GM12873 (cell line): ENCODE results near the gene PFDN2.

Experiments used
- TF ChIP-seq, protein P1 (sequence below): IDR thresholded peaks from 2 replicates; pipeline ENCODE4 v1.5.1; 2012; ENCODE audit warnings: low read depth, mild to moderate bottlenecking, moderate library complexity, low read length, control low read depth; ENCODE audit not compliant: insufficient read depth; ENCODE audit errors: missing control alignments

Gene PFDN2

GRCh38 chr1:161096015-161096414 is 21.8 kb downstream of the PFDN2 start:
- TF ChIP-seq, protein P1, sequence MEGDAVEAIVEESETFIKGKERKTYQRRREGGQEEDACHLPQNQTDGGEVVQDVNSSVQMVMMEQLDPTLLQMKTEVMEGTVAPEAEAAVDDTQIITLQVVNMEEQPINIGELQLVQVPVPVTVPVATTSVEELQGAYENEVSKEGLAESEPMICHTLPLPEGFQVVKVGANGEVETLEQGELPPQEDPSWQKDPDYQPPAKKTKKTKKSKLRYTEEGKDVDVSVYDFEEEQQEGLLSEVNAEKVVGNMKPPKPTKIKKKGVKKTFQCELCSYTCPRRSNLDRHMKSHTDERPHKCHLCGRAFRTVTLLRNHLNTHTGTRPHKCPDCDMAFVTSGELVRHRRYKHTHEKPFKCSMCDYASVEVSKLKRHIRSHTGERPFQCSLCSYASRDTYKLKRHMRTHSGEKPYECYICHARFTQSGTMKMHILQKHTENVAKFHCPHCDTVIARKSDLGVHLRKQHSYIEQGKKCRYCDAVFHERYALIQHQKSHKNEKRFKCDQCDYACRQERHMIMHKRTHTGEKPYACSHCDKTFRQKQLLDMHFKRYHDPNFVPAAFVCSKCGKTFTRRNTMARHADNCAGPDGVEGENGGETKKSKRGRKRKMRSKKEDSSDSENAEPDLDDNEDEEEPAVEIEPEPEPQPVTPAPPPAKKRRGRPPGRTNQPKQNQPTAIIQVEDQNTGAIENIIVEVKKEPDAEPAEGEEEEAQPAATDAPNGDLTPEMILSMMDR: no peak

DNA sequence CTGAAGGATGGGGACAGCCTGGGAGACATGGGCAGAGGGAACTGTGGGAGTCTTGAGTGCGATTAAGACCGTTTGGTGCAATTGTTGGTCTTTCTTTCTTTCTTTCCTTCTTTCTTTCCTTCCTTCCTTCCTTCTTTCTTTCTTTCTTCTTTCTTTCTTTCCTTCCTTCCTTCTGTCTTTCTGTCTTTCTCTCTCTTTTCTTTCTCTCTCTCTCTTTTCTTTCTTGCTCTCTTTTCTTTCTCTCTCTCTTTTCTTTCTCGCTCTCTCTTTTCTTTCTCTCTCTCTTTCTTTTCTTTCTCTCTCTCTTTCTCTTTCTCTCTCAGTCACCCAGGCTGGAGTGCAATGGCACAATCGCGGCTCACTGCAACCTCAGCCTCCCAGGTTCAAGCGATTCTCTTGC is 22.6 kb downstream of the PFDN2 start:
- TF ChIP-seq, protein P1: no peak

GRCh38 chr1:161094481-161094880 is 23.4 kb downstream of the PFDN2 start:
- TF ChIP-seq, protein P1: no peak

GRCh38 chr1:161092621-161093028 is 25.2 kb downstream of the PFDN2 start:
- TF ChIP-seq, protein P1: no peak

DNA sequence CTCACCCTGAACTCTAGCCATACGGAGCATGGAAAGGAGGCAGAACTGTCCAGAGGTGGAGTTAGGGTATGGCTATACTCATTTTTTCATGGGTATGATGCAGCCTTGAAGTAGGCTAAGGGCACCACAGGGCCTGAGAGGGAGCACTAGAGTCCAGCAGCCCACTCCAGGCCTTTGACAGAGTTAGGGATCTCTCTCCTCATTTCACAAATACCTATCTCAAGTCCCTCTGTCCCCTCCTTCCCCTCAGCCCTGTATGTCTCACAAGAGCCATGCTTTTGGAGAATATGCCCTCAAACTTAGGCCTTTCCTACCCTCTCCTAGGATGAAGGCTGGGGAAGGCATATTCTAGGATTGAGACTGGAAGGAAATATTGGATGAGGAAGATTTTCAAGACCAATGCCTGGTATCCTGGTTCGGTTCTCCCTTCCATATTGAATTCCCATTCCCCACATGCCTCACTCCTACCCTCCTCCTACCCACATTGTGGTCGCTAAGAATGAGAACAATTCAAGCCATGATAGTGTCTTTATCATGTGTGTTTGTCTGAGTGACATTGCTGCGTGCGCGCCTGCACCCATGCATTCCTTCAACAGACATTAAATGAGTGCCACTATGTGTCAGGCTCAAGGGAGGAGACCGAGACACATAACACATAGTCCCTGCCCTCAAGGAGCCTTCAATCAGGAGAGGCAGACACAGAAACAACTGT is 25.9 kb downstream of the PFDN2 start:
- TF ChIP-seq, protein P1: no peak

GRCh38 chr1:161091093-161091492 is 26.7 kb downstream of the PFDN2 start:
- TF ChIP-seq, protein P1: no peak

DNA sequence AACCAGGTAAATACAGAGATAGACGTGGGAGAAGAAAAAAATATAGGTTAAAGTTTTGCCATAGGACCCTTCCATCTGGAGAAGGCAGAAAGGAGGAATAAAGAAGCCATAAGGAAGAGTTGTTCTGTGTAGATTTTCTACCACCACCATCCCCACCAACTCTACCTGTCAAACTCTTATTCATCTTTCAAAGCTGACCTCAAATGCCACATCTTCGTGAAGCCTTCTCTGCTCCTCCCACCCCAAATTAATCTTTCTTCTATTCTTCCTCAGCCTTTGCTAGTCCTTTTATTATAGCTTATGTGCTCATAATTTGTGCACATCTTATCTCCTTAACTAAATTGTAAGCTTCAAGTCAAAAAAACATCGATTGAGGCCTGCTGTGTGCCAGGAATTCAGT is 27.2 kb downstream of the PFDN2 start:
- TF ChIP-seq, protein P1: no peak
